Measurements from ENCODE around the gene SSBP3.

Gene SSBP3

GRCh38 chr1:54176621-54177327 is 229.4 kb downstream of the SSBP3 start:
- no peak for DNase-seq (ENCODE audit: low read depth)
